GM12874 (cell line): ENCODE data around the gene TOR4A.

Experiments
- CTCF ChIP-seq: IDR thresholded peaks from 2 replicates; pipeline ENCODE4 v1.5.1; 2011; ENCODE audit warnings: low read depth, mild to moderate bottlenecking, control low read depth, low read length, moderate library complexity; ENCODE audit not compliant: insufficient read depth

The TOR4A gene

DNA sequence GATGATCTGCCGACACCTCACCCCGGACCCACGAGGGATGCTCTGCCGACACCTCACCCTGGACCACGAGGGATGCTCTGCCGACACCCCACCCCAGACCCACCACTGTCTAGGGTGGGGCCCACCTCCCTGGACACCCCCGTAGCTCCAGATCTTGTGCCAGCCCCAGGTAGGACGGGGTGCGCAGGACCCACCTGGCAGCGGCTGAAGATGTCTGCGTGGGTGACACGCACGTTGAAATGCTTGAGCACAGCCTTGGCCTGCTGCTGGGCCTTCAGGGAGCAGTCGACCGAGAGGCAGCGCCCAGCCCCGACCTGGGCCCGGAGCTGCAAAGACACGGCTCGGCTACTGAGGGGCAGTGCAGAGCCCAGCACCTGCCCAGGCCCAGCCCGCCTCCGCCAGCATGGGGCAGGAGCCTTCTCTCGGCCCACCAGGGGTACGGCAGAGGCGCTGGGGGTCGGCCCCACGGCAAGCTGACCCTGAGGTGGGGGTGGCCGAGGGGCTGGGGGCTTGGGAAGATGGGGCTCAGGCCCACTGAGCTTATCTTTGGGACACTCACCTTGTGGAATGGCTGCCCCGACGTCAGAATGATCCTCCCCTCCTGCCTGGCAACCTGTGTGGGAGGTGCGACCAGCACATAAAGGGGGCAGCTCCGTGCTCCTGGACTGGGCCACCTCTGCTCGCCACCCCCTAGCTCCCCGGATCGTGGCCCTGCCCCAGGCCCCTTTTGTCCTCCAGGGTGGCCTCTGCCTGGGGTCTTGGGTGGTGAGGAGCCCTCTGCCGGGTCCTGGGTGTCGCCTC, 46.2 kb downstream of the TOR4A start:
- TF ChIP-seq CTCF, result no peak

DNA sequence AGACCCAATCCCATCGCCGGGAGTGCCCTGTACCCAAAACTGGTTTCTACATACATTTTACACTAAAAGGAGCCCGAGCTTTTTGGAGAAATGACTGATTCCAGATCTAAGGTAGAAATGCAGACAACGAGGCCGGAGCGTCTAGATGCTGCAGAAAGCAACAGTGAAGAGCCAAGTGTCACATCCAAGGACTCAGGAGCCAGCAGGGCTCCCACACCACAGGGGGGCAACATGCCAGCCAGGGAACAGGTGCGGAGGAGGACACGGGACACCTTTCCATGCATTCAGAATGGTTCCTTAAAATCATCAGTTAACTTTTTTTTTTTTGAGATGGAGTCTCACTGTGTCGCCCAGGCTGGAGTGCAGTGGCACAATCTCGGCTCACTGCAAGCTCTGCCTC, 47.6 kb downstream of the TOR4A start:
- TF ChIP-seq CTCF, result no peak

- no peak for TF ChIP-seq CTCF
Observed at GRCh38 chr9:137325799-137326198, 48.3 kb downstream of the TOR4A start.

DNA sequence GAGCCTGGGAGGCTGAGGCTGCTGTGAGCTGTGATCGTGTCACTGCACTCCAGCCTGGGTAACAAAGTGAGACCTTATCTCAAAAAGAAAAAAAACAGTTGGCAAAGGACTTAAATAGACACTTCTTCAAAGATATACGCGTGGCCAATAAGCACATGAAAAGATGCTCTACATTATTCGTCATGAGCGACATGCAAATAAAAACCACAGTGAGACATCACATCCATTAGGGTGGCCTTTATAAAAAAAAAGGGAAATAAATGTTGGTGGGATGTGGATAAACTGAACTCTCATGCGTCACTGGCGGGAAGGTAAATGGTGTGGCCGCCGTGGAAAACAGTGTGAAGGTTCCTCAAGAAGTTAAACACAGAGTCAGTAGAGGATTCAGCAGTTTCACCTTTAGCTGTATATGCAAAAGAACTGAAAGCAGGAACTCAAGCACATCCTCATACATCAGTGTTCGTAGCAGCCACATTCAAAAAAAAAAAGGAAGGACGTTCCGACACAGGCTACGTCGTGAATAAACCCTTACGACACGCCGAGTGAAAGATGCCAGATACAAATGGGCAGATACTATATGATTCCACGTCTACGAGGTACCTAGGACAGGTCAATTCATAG, 49.0 kb downstream of the TOR4A start:
- TF ChIP-seq CTCF, result no peak

DNA sequence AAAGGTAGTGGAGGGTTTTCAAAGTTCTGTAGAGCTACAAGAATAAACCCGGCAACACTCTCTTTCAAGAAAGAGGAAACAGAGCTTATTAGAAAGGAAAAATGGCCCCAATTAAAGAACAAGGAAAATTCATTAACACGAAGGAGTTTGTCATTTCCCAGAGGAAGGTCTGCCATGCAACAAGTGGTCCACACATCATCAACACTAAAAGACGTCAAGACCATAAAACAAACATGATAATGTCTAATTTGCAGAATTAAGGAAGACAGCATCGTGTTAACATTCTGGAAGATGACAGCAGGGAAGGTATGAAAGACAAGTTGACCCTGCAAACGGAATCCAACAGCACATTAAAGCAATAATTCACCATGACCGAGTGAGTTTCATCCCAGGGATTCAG, 53.2 kb downstream of the TOR4A start:
- no peak for TF ChIP-seq CTCF

DNA sequence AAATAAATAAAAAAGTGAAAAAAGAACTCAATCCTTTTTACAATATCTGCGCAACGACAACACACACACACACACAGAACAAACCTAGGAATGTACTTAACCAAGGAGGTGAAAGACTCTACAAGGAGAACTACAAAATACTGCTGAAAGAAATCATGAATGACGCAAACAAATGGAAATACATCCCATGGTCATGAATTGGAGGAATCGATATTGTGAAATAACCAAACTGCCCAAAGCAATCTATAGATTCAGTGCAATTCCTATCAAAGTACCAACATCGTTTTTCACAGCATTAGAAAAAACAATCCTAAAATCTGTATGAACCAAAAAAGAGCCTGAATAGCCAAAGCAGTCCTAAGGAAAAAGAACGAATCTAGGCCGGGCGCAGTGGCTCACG, 54.4 kb downstream of the TOR4A start:
- TF ChIP-seq CTCF, result no peak
